Measurements from ENCODE around the gene ABCA10. TPM values are rescaled to one million over a fixed set of nuclear protein-coding genes. Genes with fewer than 3 reads are reported as not detected.

The ABCA10 gene
- total RNA-seq, 1 donor from 2014 or later: 0.50 TPM

GRCh38 chr17:69246726-69247375, 18.2 kb upstream of the ABCA10 start:
- Mint-ChIP-seq H3K27me3 (ENCODE audit: low read depth) (no peaks in the 10 kb centered on the region), H3K9me3 (ENCODE audit: low read depth) (no peaks in the 10 kb centered on the region), H3K4me1 (ENCODE audit: low read depth) (peaks cover 4% of the 10 kb centered on the region), H3K4me3 (ENCODE audit: unreplicated experiment) (no peak overlapping the region), H3K27ac (ENCODE audit: unreplicated experiment) (no peak overlapping the region), H3K36me3 (ENCODE audit: low read depth) (no peaks in the 10 kb centered on the region)
- peak; percentile 94 for TF ChIP-seq CTCF (IDR thresholded peaks at IDR 0.05)
- DNase-seq (ENCODE audit: low spot score): no peak

GRCh38 chr17:69246202-69246601, 17.6 kb upstream of the ABCA10 start:
- Mint-ChIP-seq H3K27ac (ENCODE audit: unreplicated experiment) (no peak overlapping the region), H3K27me3 (ENCODE audit: low read depth) (no peaks in the 10 kb centered on the region)

GRCh38 chr17:69245617-69246016, 17.0 kb upstream of the ABCA10 start:
- Mint-ChIP-seq H3K27ac (ENCODE audit: unreplicated experiment) (no peak overlapping the region), H3K4me1 (ENCODE audit: low read depth) (peaks cover under 1% of the 10 kb centered on the region), H3K9me3 (ENCODE audit: low read depth) (no peaks in the 10 kb centered on the region), H3K36me3 (ENCODE audit: low read depth) (no peaks in the 10 kb centered on the region), H3K27me3 (ENCODE audit: low read depth) (no peaks in the 10 kb centered on the region), H3K4me3 (ENCODE audit: unreplicated experiment) (no peak overlapping the region)
- TF ChIP-seq CTCF (IDR thresholded peaks at IDR 0.05): no peak
- DNase-seq (ENCODE audit: low spot score): no peak

More at GRCh38 chr17:69246202-69246601, 17.6 kb upstream of the ABCA10 start:
- peaks cover 4% of the 10 kb centered on the region for H3K4me1 Mint-ChIP-seq (ENCODE audit: low read depth)
- no peaks in the 10 kb centered on the region for H3K36me3 Mint-ChIP-seq (ENCODE audit: low read depth)
- H3K4me3 Mint-ChIP-seq (ENCODE audit: unreplicated experiment): no peak overlapping the region
- no peaks in the 10 kb centered on the region for H3K9me3 Mint-ChIP-seq (ENCODE audit: low read depth)
- no peak for TF ChIP-seq CTCF (IDR thresholded peaks at IDR 0.05)
- no peak for DNase-seq (ENCODE audit: low spot score)

GRCh38 chr17:69239611-69240600, 11.3 kb upstream of the ABCA10 start:
- Mint-ChIP-seq H3K9me3 (ENCODE audit: low read depth) (no peaks in the 10 kb centered on the region), H3K4me3 (ENCODE audit: unreplicated experiment) (no peak overlapping the region), H3K27me3 (ENCODE audit: low read depth) (no peaks in the 10 kb centered on the region), H3K4me1 (ENCODE audit: low read depth) (peaks cover 2% of the 10 kb centered on the region), H3K36me3 (ENCODE audit: low read depth) (no peaks in the 10 kb centered on the region), H3K27ac (ENCODE audit: unreplicated experiment) (no peak overlapping the region)
- DNase-seq (ENCODE audit: low spot score): no peak
- TF ChIP-seq CTCF (IDR thresholded peaks at IDR 0.05): no peak

- Mint-ChIP-seq H3K27ac (ENCODE audit: unreplicated experiment) (no peak overlapping the region), H3K9me3 (ENCODE audit: low read depth) (peaks cover 7% of the 10 kb centered on the region), H3K27me3 (ENCODE audit: low read depth) (no peaks in the 10 kb centered on the region), H3K36me3 (ENCODE audit: low read depth) (no peaks in the 10 kb centered on the region), H3K4me3 (ENCODE audit: unreplicated experiment) (no peak overlapping the region), H3K4me1 (ENCODE audit: low read depth) (peaks cover 2% of the 10 kb centered on the region)
- no peak for TF ChIP-seq CTCF (IDR thresholded peaks at IDR 0.05)
- DNase-seq (ENCODE audit: low spot score): no peak
These were observed 8.3 kb upstream of the ABCA10 start for GRCh38 chr17:69236946-69237345.

Data from chondrocyte (in vitro differentiated cells).